Measurements from ENCODE around the gene TGFBR3L.
A peak's percentile ranks its signal among the peaks of the same experiment; 100 is the strongest.

The TGFBR3L gene

GRCh38 chr19:7914598-7915045 lies at the start of gene TGFBR3L:
TGFBR3L (plus strand) TSS chr19:7914830.
- FAIRE-seq (no peak), DNase-seq (ENCODE audit: low spot score) (no peak)

- FAIRE-seq (no peak), DNase-seq (ENCODE audit: low spot score) (no peak)
These were observed 49.2 kb upstream of the TGFBR3L start for GRCh38 chr19:7865262-7865911.

GRCh38 chr19:7866399-7867091 lies 48.1 kb upstream of the TGFBR3L start:
- FAIRE-seq: no peak
- DNase-seq (ENCODE audit: low spot score): no peak

GRCh38 chr19:7867092-7867844 lies 47.4 kb upstream of the TGFBR3L start:
- no peak for FAIRE-seq

GRCh38 chr19:7868326-7868670 lies 46.3 kb upstream of the TGFBR3L start:
- no peak for DNase-seq (ENCODE audit: low spot score)
- FAIRE-seq: no peak

More at GRCh38 chr19:7867092-7867844, 47.4 kb upstream of the TGFBR3L start:
- DNase-seq (ENCODE audit: low spot score): no peak

- DNase-seq (ENCODE audit: low spot score) (peak; percentile 61), FAIRE-seq (peak; percentile 38)
These were observed 45.8 kb upstream of the TGFBR3L start for GRCh38 chr19:7868671-7869452.

GRCh38 chr19:7869453-7869909 lies 45.1 kb upstream of the TGFBR3L start:
- no peak for FAIRE-seq
- no peak for DNase-seq (ENCODE audit: low spot score)

- FAIRE-seq (no peak), DNase-seq (ENCODE audit: low spot score) (no peak)
These were observed 44.6 kb upstream of the TGFBR3L start for GRCh38 chr19:7869910-7870511.

GRCh38 chr19:7870571-7871436 lies 43.8 kb upstream of the TGFBR3L start:
- DNase-seq (ENCODE audit: low spot score) (peak; percentile 60), FAIRE-seq (no peak)

GRCh38 chr19:7871437-7872305 lies 43.0 kb upstream of the TGFBR3L start:
- FAIRE-seq (peak; percentile 78), DNase-seq (ENCODE audit: low spot score) (peak; percentile 84)

GRCh38 chr19:7872306-7873204 lies 42.1 kb upstream of the TGFBR3L start:
- DNase-seq (ENCODE audit: low spot score) (no peak), FAIRE-seq (no peak)

GRCh38 chr19:7873304-7874075 lies 41.1 kb upstream of the TGFBR3L start:
- no peak for DNase-seq (ENCODE audit: low spot score)
- no peak for FAIRE-seq

GRCh38 chr19:7874076-7874896 lies 40.3 kb upstream of the TGFBR3L start, which contains the start of gene PRR36:
PRR36 (minus strand) TSS chr19:7874390; CDS start chr19:7873689, 701 bp downstream.
- FAIRE-seq (no peak), DNase-seq (ENCODE audit: low spot score) (no peak)

- no peak for FAIRE-seq
- no peak for DNase-seq (ENCODE audit: low spot score)
These were observed 39.7 kb upstream of the TGFBR3L start for GRCh38 chr19:7874897-7875273.

GRCh38 chr19:7877249-7877836 lies 37.3 kb upstream of the TGFBR3L start:
- DNase-seq (ENCODE audit: low spot score) (no peak), FAIRE-seq (no peak)
